Panc1 (cell line): Measurements from ENCODE around the gene MAP2K7.

ENCODE experiments used
- POLR2AphosphoS5 ChIP-seq: IDR thresholded peaks from 2 replicates; pipeline ENCODE4 v1.6.1; 2012; ENCODE audit warnings: mild to moderate bottlenecking, low read depth, low read length, moderate library complexity
- TCF7L2 ChIP-seq: IDR thresholded peaks from 2 replicates; pipeline ENCODE4 v1.6.1; 2011; ENCODE audit warnings: mild to moderate bottlenecking, low read depth, low read length, inconsistent platforms
- TF ChIP-seq, protein P1 (sequence below): fragments of 450-650 bp; IDR thresholded peaks from 2 replicates; pipeline ENCODE4 v1.5.1; 2017; ENCODE audit warnings: mild to moderate bottlenecking

GRCh38 chr19:7870571-7871436 is 32.9 kb upstream of the MAP2K7 start:
- TF ChIP-seq, protein P1, sequence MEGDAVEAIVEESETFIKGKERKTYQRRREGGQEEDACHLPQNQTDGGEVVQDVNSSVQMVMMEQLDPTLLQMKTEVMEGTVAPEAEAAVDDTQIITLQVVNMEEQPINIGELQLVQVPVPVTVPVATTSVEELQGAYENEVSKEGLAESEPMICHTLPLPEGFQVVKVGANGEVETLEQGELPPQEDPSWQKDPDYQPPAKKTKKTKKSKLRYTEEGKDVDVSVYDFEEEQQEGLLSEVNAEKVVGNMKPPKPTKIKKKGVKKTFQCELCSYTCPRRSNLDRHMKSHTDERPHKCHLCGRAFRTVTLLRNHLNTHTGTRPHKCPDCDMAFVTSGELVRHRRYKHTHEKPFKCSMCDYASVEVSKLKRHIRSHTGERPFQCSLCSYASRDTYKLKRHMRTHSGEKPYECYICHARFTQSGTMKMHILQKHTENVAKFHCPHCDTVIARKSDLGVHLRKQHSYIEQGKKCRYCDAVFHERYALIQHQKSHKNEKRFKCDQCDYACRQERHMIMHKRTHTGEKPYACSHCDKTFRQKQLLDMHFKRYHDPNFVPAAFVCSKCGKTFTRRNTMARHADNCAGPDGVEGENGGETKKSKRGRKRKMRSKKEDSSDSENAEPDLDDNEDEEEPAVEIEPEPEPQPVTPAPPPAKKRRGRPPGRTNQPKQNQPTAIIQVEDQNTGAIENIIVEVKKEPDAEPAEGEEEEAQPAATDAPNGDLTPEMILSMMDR: no peak
- TF ChIP-seq POLR2AphosphoS5 (no peak), TCF7L2 (no peak)
